Pancreas (tissue), 10 donors: Measurements from ENCODE around the gene MGST2. TPM values are rescaled to one million over a fixed set of nuclear protein-coding genes. Genes with fewer than 3 reads are reported as not detected.

Source experiments
- ATAC-seq, 4 donors: fragments of 200-7000 bp; cut with Tn5 transposase; one replicate each; pipeline versions ENCODE4 v1.8.0 to v1.9.1; 2020; ENCODE audit warnings: mild to moderate bottlenecking in 4 of 4, moderate library complexity in 4 of 4
- DNase-seq, 6 donors: peaks; one replicate each; pipeline ENCODE4 v3.0.0-alpha.2; 2020
- FAIRE-seq: peaks from 2 replicates; lab custom pipeline; 2012; peaks lifted over from hg19 to GRCh38; lab: Jason Lieb, UNC
- H3K27ac ChIP-seq, 4 donors: fragments of 200-600 bp; sonication (generic); 1 replicate in 3 of 4; 2 replicates in 1 of 4; pipeline versions ENCODE4 v1.5.0 to v1.8.0; 2020
- H3K27me3 ChIP-seq, 4 donors: fragments of 200-600 bp; one replicate each; pipeline ENCODE4 v1.8.0; 2021
- H3K36me3 ChIP-seq, 3 donors: fragments of 200-600 bp; sonication (generic) in 1 of 3; one replicate each; pipeline versions ENCODE4 v1.5.0 to v1.8.0; 2020 to 2021
- H3K4me1 ChIP-seq, 3 donors: fragments of 200-600 bp; one replicate each; pipeline ENCODE4 v1.8.0; 2021
- H3K4me3 ChIP-seq, 4 donors: fragments of 200-600 bp; sonication (generic) in 2 of 4; one replicate each; pipeline versions ENCODE4 v1.5.0 to v1.8.0; 2020 to 2021
- H3K9me3 ChIP-seq, 4 donors: fragments of 200-600 bp; one replicate each; pipeline ENCODE4 v1.8.0; 2021
- WGBS, 2 donors: extraction: QIAGEN DNeasy Blood & Tissue Kit; methylation state at CpG; one replicate each; pipeline ENCODE4 v1.1.7; 2013; 5-methylcytosine and 5-hydroxymethylcytosine counted together
- intact Hi-C, 3 donors: fragments of 100-400 bp; cut with DNase I; formaldehyde crosslinking; loops; one replicate each; pipeline versions ENCODE4 v1.11.1 to v1.14.2; 2022
- polyA plus RNA-seq, 2 donors: library from polyadenylated mRNA; stranded (reverse); fragments of 200-250 nt; gene quantifications; one replicate each; pipeline ENCODE4 v1.2.3, GENCODE V29; 2013
- total RNA-seq, 6 donors: library from RNA; stranded (reverse); fragmentation: NEBNext Ultra II Directional in 4 of 6; extraction: Animal tissue kit (Norgen Biotek cat#: 25700) in 4 of 6; gene quantifications; one replicate each; pipeline versions ENCODE4 v1.2.1 to v1.2.4, GENCODE V29; 2021 to 2023
- TF ChIP-seq, protein P1 (sequence below), 4 donors: fragments of 200-600 bp; sonication (generic) in 3 of 4; IDR thresholded peaks; one replicate each; pipeline versions ENCODE4 v1.5.0 to v1.8.0; 2021; ENCODE audit warnings: antibody characterized with exemption in 4 of 4
- donor health status: healthy with polysubstance abuse.
- donor health status: DM: no; HTN: no; CAD: no; lungs with moderate emphysema.
- donor health status: DM: no; HTN: no; CAD: no.
- donor health status: control.
- donor health status: control.
- donor health status: Bipolar disorder and iron deficiency.
- donor health status: DM: yes; HTN: yes; CAD: no.
- donor health status: DM: no; HTN: no; CAD: no.
- donor health status: DM: no; HTN: no; CAD: no.
- donor health status: DM: yes; HTN: yes; CAD: no.

Gene MGST2
- total and polyA plus RNA-seq, 8 donors = 23.9 to 60.8 (median 33.2) TPM

DNA sequence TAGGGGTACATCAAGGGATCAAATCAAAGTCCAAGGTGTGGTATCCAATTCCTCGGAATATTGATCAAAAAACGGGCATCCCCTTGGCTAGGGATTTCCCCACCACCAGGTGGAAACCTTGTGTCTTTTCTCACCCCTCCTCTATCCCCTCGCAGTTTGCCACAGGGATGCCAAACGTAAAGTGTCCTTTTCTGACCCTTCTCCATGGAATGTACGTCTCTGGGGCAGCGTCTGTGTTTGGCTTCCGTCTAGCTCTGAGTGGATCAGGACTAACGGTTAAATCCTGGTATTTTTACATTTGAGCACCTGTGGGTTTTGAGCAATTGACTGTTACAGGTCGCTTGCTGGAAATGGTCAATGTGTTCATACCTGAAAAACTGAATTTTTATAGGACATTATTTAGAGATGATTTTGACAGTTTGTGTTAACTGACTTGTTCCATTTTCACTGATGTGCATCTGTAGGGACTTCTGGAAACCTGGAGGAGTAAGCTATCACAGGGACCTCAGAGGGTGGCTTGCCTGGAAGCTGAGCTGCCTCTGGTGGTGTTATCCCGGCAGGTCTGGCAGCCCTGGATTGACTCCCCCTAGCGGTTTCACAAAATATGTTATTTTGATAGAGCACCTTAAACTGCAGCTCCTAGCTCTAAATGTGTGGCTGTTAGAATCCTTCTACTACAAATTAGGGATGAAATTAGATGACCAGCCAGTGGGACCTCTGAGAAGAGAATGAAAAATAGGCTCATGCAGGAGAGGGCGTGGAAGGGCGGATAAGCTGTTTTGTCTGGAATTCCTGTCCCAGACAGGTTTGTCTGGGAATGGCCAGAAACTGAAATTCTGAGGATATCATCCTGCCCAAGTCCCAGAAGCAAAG, 8.8 kb upstream of the MGST2 start:
- Histone ChIP-seq H3K27ac (peak overlapping the region in 2 of 4 donors; percentile 10), H3K9me3 (no peaks in the 10 kb centered on the region), H3K27me3 (no peaks in the 10 kb centered on the region), H3K36me3 (no peaks in the 10 kb centered on the region), H3K4me1 (peaks cover 0 to 11% (median 0%) of the 10 kb centered on the region in 3 donors), H3K4me3 (peak overlapping the region in 1 of 4 donors; percentile 6)
- peak in 5 of 6 donors; percentile 54 to 77 (median 61) for DNase-seq
- ATAC-seq = peak; percentile 89 to 95 (median 94)
- TF ChIP-seq, protein P1, sequence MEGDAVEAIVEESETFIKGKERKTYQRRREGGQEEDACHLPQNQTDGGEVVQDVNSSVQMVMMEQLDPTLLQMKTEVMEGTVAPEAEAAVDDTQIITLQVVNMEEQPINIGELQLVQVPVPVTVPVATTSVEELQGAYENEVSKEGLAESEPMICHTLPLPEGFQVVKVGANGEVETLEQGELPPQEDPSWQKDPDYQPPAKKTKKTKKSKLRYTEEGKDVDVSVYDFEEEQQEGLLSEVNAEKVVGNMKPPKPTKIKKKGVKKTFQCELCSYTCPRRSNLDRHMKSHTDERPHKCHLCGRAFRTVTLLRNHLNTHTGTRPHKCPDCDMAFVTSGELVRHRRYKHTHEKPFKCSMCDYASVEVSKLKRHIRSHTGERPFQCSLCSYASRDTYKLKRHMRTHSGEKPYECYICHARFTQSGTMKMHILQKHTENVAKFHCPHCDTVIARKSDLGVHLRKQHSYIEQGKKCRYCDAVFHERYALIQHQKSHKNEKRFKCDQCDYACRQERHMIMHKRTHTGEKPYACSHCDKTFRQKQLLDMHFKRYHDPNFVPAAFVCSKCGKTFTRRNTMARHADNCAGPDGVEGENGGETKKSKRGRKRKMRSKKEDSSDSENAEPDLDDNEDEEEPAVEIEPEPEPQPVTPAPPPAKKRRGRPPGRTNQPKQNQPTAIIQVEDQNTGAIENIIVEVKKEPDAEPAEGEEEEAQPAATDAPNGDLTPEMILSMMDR (IDR thresholded peaks at IDR 0.05) = peak; percentile 43 to 81 (median 70)
- 7% methylated on average over 13 of the region's 13 CpGs for WGBS, 2 donors
- intact Hi-C loops = no loop called here
- FAIRE-seq = no peak

GRCh38 chr4:139658185-139658584, 7.4 kb upstream of the MGST2 start:
- DNase-seq (no peak), ATAC-seq (no peak), FAIRE-seq (no peak)
- H3K4me3 ChIP-seq = no peak overlapping the region
- H3K36me3 ChIP-seq = no peaks in the 10 kb centered on the region
- H3K9me3 ChIP-seq = no peaks in the 10 kb centered on the region
- TF ChIP-seq, protein P1 (IDR thresholded peaks at IDR 0.05) = no peak
- no peak overlapping the region for H3K27ac ChIP-seq
- peaks cover 0 to 11% (median 0%) of the 10 kb centered on the region in 3 donors for H3K4me1 ChIP-seq
- no peaks in the 10 kb centered on the region for H3K27me3 ChIP-seq
- intact Hi-C loops = no loop called here
- WGBS, 2 donors = 88 to 96% methylated on average over 4 of the region's 4 CpGs

GRCh38 chr4:139658586-139659382, 6.8 kb upstream of the MGST2 start:
- TF ChIP-seq, protein P1 (IDR thresholded peaks at IDR 0.05) = no peak
- Histone ChIP-seq H3K27me3 (no peaks in the 10 kb centered on the region), H3K27ac (no peak overlapping the region), H3K36me3 (no peaks in the 10 kb centered on the region), H3K9me3 (no peaks in the 10 kb centered on the region), H3K4me1 (peaks cover 6 to 15% (median 6%) of the 10 kb centered on the region in 3 donors), H3K4me3 (no peak overlapping the region)
- WGBS, 2 donors = 59 to 78% methylated on average over 2 of the region's 2 CpGs
- no peak for FAIRE-seq
- intact Hi-C loops = no loop called here
- ATAC-seq = no peak
- DNase-seq = no peak

DNA sequence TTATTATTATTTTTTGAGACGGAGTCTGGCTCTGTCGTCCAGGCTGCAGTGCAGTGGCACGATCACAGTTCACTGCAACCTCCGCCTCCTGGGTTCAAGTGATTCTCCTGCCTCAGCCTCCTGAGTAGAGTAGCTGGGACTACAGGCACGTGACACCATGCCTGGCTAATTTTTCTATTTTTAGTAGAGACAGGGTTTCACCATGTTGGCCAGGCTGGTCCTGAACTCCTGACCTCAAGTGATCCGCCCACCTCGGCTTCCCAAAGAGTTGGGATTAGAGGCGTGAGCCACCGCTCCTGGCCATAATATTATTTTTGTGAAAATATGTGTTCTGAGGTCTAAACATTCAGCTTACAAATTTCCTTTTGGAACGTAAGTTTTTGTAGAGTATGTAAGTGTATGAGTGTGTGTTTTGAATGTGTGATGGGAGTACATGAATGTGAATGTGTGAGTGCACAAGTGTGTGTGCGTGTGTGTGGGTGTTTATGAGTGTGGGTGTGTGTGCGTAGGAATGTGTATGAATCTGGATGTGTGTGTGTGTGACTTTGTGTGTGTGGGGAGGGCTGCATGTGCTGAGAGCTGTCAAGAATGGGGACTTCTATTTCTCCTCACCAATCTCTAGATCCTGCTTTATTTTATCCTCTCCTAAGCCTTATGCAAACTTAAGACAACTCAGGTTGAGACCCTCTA, 5.7 kb upstream of the MGST2 start:
- Histone ChIP-seq H3K27ac (no peak overlapping the region), H3K4me3 (no peak overlapping the region), H3K4me1 (peaks cover 13 to 23% (median 14%) of the 10 kb centered on the region in 3 donors), H3K9me3 (no peaks in the 10 kb centered on the region), H3K36me3 (no peaks in the 10 kb centered on the region), H3K27me3 (no peaks in the 10 kb centered on the region)
- intact Hi-C loops = no loop called here
- WGBS, 2 donors = 92 to 93% methylated on average over 12 of the region's 12 CpGs
- FAIRE-seq (no peak), DNase-seq (no peak), ATAC-seq (no peak)
- TF ChIP-seq, protein P1 (IDR thresholded peaks at IDR 0.05) = no peak
